GM13977 (cell line): ENCODE results near the gene SLC4A4.

ENCODE experiments used
- DNase-seq: peaks from one replicate; pipeline ENCODE4 v3.0.0; 2012; ENCODE audit warnings: low spot score
- in situ Hi-C: fragments of 300-500 bp; cut with MboI; formaldehyde crosslinking; loops from one replicate; pipeline ENCODE4 v1.12.0; 2022; ENCODE audit warnings: low sequenced_read_pairs, low pct_unique_long_range_greater_than_20kb, mixed read lengths, inconsistent platforms; ENCODE audit not compliant: unreplicated experiment
- TF ChIP-seq, protein P1 (sequence below): IDR thresholded peaks from 2 replicates; pipeline ENCODE4 v1.5.1; 2012; ENCODE audit warnings: mild to moderate bottlenecking, control low read depth; ENCODE audit not compliant: insufficient read depth; ENCODE audit errors: extremely low read depth, missing control alignments

SLC4A4 gene

DNA sequence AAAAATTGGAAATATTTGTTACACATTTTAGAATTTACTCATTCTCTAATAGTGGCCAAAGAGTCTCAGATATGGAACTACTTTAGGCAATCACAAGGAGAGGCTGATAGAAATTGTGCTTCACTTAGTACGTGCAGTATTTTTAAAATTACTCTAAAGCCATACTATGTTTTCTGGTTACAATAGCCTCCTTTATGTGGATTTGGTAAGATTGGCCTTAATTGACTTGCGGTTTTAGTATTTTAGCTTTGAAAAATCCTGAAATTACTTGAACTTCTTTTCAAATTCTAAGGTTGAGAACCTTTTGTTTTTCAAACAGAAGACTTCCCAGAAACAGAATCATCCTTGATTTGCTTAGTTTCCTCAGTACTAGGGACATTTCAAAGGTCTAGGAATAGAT lies 215.2 kb downstream of the SLC4A4 start:
- in situ Hi-C loops = no loop called here
- TF ChIP-seq, protein P1, sequence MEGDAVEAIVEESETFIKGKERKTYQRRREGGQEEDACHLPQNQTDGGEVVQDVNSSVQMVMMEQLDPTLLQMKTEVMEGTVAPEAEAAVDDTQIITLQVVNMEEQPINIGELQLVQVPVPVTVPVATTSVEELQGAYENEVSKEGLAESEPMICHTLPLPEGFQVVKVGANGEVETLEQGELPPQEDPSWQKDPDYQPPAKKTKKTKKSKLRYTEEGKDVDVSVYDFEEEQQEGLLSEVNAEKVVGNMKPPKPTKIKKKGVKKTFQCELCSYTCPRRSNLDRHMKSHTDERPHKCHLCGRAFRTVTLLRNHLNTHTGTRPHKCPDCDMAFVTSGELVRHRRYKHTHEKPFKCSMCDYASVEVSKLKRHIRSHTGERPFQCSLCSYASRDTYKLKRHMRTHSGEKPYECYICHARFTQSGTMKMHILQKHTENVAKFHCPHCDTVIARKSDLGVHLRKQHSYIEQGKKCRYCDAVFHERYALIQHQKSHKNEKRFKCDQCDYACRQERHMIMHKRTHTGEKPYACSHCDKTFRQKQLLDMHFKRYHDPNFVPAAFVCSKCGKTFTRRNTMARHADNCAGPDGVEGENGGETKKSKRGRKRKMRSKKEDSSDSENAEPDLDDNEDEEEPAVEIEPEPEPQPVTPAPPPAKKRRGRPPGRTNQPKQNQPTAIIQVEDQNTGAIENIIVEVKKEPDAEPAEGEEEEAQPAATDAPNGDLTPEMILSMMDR = no peak
- DNase-seq = no peak

DNA sequence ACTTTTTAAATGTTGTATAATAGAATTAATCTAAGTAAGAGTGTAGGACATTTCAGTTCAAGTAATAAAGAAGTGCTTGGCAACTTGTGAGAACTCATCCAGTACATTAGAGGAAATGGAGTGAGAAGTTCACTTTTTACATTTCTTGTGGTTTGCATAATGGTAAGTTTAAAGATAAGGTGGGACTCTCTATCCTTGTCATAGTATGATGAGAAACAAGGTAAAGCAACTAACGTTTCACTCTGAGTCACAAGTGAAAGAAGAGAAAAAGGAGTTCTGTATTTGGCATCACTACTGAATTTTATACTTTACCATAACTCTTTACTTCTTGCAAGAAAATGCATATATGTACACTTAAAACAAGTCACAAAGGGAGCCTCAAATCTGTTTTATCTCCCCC lies 219.4 kb downstream of the SLC4A4 start:
- DNase-seq = peak; percentile 3
- TF ChIP-seq, protein P1 = no peak
- in situ Hi-C loops = no loop called here

DNA sequence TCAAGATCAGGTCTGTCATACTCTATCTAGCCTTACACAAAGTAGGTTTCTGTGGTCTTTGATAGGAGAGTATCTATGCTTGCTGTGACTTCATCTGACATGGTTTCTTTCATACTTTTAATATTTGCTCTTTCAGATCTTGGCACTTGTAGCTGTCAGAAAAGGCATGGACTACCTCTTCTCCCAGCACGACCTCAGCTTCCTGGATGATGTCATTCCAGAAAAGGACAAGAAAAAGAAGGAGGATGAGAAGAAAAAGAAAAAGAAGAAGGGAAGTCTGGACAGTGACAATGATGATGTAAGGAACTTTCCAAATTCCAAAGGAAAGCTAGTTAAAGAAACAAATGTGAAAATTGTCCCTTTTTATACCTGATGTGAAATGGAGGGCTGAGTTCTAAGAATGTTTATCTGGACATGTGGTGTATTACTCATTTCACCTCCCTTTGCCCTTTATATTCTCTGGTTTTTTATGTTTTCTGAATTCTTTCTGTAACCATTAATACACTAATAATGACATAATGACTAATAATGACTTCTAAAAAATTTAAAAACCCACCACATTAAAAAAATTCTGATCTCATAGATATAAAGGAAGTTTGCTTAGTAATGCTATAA lies 221.2 kb downstream of the SLC4A4 start:
- DNase-seq = no peak
- in situ Hi-C loops = no loop called here
- TF ChIP-seq, protein P1 = no peak

DNA sequence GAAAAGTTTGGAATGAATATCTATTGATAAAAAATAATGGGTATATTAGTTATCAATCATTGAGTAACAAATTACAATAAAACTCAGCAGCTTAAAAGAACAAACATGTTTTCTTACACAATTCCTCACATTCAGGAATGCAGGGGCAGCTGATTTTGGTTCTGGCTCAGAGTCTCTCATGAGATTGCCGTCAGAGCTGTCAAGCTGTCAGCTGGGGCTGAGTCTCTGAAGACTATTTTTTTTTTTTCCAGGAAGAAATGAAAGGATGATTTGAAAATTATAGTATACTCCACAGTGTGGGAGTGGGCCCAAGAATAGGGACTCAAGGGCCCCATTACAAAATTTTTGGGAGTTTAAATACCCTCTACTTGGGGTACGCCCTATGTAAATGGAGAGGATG lies 226.0 kb downstream of the SLC4A4 start:
- in situ Hi-C loops = no loop called here
- TF ChIP-seq, protein P1 = no peak
- DNase-seq = no peak

DNA sequence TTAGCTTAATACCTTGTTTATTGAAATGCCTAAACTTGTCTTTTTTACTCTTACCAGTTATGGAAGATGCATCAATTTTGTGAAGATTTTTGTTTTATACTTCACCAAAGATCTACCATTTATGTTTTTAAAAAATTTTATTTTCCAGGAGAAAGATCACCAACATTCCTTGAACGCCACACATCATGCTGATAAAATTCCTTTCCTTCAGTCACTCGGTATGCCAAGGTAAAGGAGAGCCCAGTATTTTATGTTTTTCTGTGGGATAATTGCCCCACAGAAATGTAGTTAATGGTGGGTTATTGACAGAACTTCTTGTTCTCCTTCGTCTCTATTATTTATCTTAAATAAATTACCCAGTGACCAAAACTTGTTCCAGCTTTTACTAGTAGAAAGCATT lies 228.0 kb downstream of the SLC4A4 start:
- in situ Hi-C loops = no loop called here
- TF ChIP-seq, protein P1 = no peak
- no peak for DNase-seq

DNA sequence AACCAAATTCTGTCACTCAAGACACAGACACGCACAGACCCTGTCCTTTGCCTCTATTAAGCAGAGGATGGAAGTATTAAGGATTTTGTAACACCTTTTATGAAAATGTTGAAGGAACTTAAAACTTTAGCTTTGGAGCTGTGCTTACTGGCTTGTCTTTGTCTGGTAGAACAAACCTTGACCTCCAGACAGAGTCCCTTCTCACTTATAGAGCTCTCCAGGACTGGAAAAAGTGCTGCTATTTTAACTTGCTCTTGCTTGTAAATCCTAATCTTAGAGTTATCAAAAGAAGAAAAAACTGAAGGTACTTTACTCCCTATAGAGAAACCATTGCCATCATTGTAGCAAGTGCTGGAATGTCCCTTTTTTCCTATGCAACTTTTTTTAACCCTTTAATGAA lies 229.3 kb downstream of the SLC4A4 start:
- no peak for DNase-seq
- in situ Hi-C loops = no loop called here
- TF ChIP-seq, protein P1 = no peak

DNA sequence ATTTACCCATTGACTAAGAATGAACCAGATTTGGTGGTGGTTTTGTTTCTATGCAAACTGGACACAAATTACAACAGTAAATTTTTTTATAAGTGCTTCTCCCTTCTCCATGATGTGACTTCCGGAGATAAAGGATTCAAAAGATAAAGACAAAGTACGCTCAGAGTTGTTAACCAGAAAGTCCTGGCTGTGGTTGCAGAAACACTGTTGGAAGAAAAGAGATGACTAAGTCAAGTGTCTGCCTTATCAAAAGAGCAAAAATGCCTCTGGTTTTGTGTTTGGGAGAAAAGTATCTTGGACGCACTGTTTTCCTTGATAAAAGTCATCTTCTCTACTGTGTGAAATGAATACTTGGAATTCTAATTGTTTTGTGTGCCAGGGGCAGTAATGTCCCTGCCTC lies 231.7 kb downstream of the SLC4A4 start:
- TF ChIP-seq, protein P1 = no peak
- in situ Hi-C loops = no loop called here
- DNase-seq = no peak
